ENCODE data around the gene CTNNA2.

The CTNNA2 gene

GRCh38 chr2:80008596-80008995 lies 495.7 kb downstream of the CTNNA2 start:
- TF ChIP-seq CTCF (IDR thresholded peaks at IDR 0.05; ENCODE audit: control insufficient read depth, insufficient read depth, low read depth, low read length, missing control alignments), result no peak
- DNase-seq (ENCODE audit: low read depth), result no peak
- H3K4me3 ChIP-seq (ENCODE audit: control insufficient read depth, low read depth, low read length), result no peak overlapping the region

- DNase-seq (ENCODE audit: low read depth), result no peak
- TF ChIP-seq CTCF (IDR thresholded peaks at IDR 0.05; ENCODE audit: control insufficient read depth, insufficient read depth, low read depth, low read length, missing control alignments), result no peak
- H3K4me3 ChIP-seq (ENCODE audit: control insufficient read depth, low read depth, low read length), result no peak overlapping the region
Measured at GRCh38 chr2:80009211-80009610, 496.4 kb downstream of the CTNNA2 start.

GRCh38 chr2:80012061-80012460 lies 499.2 kb downstream of the CTNNA2 start:
- no peak overlapping the region for H3K4me3 ChIP-seq (ENCODE audit: control insufficient read depth, low read depth, low read length)
- no peak for TF ChIP-seq CTCF (IDR thresholded peaks at IDR 0.05; ENCODE audit: control insufficient read depth, insufficient read depth, low read depth, low read length, missing control alignments)
- DNase-seq (ENCODE audit: low read depth), result no peak

GRCh38 chr2:80014637-80015036 lies 501.8 kb downstream of the CTNNA2 start:
- no peak for DNase-seq (ENCODE audit: low read depth)
- no peak for TF ChIP-seq CTCF (IDR thresholded peaks at IDR 0.05; ENCODE audit: control insufficient read depth, insufficient read depth, low read depth, low read length, missing control alignments)
- no peak overlapping the region for H3K4me3 ChIP-seq (ENCODE audit: control insufficient read depth, low read depth, low read length)

- H3K4me3 ChIP-seq (ENCODE audit: control insufficient read depth, low read depth, low read length), result no peak overlapping the region
- DNase-seq (ENCODE audit: low read depth), result no peak
- no peak for TF ChIP-seq CTCF (IDR thresholded peaks at IDR 0.05; ENCODE audit: control insufficient read depth, insufficient read depth, low read depth, low read length, missing control alignments)
Measured at GRCh38 chr2:80016171-80016570, 503.3 kb downstream of the CTNNA2 start.

GRCh38 chr2:80019571-80020460 lies 507.0 kb downstream of the CTNNA2 start:
- TF ChIP-seq CTCF (IDR thresholded peaks at IDR 0.05; ENCODE audit: control insufficient read depth, insufficient read depth, low read depth, low read length, missing control alignments), result no peak
- DNase-seq (ENCODE audit: low read depth), result no peak
- H3K4me3 ChIP-seq (ENCODE audit: control insufficient read depth, low read depth, low read length), result no peak overlapping the region
